ENCODE measurements around the gene OPTC. TPM values are rescaled to one million over a fixed set of nuclear protein-coding genes. Genes with fewer than 3 reads are reported as not detected.

Gene OPTC
- total RNA-seq, 1 experiment from 2014 or later = not detected

DNA sequence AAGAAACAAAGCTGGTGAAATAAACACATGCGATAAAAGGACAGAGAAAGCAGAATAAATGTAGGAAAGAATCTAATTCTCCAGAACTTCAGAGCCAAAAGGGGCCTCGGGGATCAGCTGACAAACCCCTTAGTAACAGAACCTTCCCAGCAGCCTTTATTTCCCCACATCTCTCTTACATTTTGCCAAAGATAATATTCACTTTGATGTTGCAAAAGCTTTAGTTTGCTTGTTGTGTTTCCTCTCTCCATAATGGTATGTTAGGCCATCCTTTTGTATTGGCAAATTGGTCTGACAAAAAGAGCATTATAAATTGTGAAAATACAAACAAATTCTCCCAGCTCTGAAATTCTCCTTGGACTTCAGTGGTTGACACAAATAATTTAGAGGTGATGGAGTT lies 54.9 kb downstream of the OPTC start (continued):
- TF ChIP-seq, protein P1, sequence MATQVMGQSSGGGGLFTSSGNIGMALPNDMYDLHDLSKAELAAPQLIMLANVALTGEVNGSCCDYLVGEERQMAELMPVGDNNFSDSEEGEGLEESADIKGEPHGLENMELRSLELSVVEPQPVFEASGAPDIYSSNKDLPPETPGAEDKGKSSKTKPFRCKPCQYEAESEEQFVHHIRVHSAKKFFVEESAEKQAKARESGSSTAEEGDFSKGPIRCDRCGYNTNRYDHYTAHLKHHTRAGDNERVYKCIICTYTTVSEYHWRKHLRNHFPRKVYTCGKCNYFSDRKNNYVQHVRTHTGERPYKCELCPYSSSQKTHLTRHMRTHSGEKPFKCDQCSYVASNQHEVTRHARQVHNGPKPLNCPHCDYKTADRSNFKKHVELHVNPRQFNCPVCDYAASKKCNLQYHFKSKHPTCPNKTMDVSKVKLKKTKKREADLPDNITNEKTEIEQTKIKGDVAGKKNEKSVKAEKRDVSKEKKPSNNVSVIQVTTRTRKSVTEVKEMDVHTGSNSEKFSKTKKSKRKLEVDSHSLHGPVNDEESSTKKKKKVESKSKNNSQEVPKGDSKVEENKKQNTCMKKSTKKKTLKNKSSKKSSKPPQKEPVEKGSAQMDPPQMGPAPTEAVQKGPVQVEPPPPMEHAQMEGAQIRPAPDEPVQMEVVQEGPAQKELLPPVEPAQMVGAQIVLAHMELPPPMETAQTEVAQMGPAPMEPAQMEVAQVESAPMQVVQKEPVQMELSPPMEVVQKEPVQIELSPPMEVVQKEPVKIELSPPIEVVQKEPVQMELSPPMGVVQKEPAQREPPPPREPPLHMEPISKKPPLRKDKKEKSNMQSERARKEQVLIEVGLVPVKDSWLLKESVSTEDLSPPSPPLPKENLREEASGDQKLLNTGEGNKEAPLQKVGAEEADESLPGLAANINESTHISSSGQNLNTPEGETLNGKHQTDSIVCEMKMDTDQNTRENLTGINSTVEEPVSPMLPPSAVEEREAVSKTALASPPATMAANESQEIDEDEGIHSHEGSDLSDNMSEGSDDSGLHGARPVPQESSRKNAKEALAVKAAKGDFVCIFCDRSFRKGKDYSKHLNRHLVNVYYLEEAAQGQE (IDR thresholded peaks at IDR 0.05; ENCODE audit: low read depth) = no peak
- TF ChIP-seq SP1 (IDR thresholded peaks at IDR 0.05; ENCODE audit: low read depth) = no peak
- no peak for TF ChIP-seq FOSL1 (IDR thresholded peaks at IDR 0.05; ENCODE audit: low read depth)
- TF ChIP-seq EZH2phosphoT487 (IDR thresholded peaks at IDR 0.05; ENCODE audit: borderline replicate concordance) = no peak
- TF ChIP-seq, protein P2, sequence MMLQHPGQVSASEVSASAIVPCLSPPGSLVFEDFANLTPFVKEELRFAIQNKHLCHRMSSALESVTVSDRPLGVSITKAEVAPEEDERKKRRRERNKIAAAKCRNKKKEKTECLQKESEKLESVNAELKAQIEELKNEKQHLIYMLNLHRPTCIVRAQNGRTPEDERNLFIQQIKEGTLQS (IDR thresholded peaks at IDR 0.05) = no peak
- TF ChIP-seq YY1 (IDR thresholded peaks at IDR 0.05; ENCODE audit: extremely low read depth, insufficient replicate concordance, low read depth, low read length) = no peak
- no peak for TF ChIP-seq TCF7L2 (IDR thresholded peaks at IDR 0.05; ENCODE audit: borderline replicate concordance, extremely low read depth, insufficient read depth, insufficient read length)
- no peak for TF ChIP-seq ZNF274 (IDR thresholded peaks at IDR 0.05; ENCODE audit: low read depth, low read length)
- TF ChIP-seq RAD21 (IDR thresholded peaks at IDR 0.05; ENCODE audit: low read depth) = no peak
- TF ChIP-seq ZFX (IDR thresholded peaks at IDR 0.05) = no peak
- no peak for TF ChIP-seq CEBPB (IDR thresholded peaks at IDR 0.05; ENCODE audit: low read depth)
- no peak for TF ChIP-seq ELF1 (IDR thresholded peaks at IDR 0.05; ENCODE audit: borderline replicate concordance, low read depth)
- no peak for TF ChIP-seq EGR1 (IDR thresholded peaks at IDR 0.05; ENCODE audit: low read depth)
- no peak for TF ChIP-seq SRF (IDR thresholded peaks at IDR 0.05; ENCODE audit: low read depth)
- no peak for TF ChIP-seq EZH2 (IDR thresholded peaks at IDR 0.05)
